ENCODE data around the gene NCKIPSD. TPM values are rescaled to one million over a fixed set of nuclear protein-coding genes. Genes with fewer than 3 reads are reported as not detected.

Gene NCKIPSD
- total RNA-seq, 6 experiments from 2014 or later: 6.8 to 27.3 (median 12.3) TPM

GRCh38 chr3:48660800-48661400 is 24.8 kb downstream of the NCKIPSD start:
- intact Hi-C loops (cut with DNase I): no loop called here
- 90% methylated on average over 15 of the region's 61 CpGs for WGBS (ENCODE audit: insufficient coverage, low coverage, low lambda C conversion rate, missing lambda C conversion rate)
- Histone ChIP-seq H3K27ac (no peak overlapping the region), H3K27me3 (peaks cover 0 to 10% of the 10 kb centered on the region in 2 donors), H3K4me3 (no peak overlapping the region), H3K9me3 (no peaks in the 10 kb centered on the region), H3K36me3 (no peaks in the 10 kb centered on the region), H3K4me1 (peaks cover 0 to 17% (median 4%) of the 10 kb centered on the region in 4 donors)
- no peak for TF ChIP-seq CTCF (IDR thresholded peaks at IDR 0.05)
- no peak for TF ChIP-seq POLR2A (IDR thresholded peaks at IDR 0.05)
- ATAC-seq: no peak
- no peak for DNase-seq

- ATAC-seq: peak in 1 of 4 donors; percentile 2
- WGBS (ENCODE audit: insufficient coverage, low coverage, low lambda C conversion rate, missing lambda C conversion rate): 57% methylated on average over 11 of the region's 45 CpGs
- H3K36me3 ChIP-seq: no peaks in the 10 kb centered on the region
- H3K27me3 ChIP-seq: peaks cover 0 to 3% of the 10 kb centered on the region in 2 donors
- DNase-seq: no peak
- no peak for TF ChIP-seq POLR2A (IDR thresholded peaks at IDR 0.05)
- TF ChIP-seq CTCF (IDR thresholded peaks at IDR 0.05): no peak
- no peaks in the 10 kb centered on the region for H3K9me3 ChIP-seq
- H3K27ac ChIP-seq: peak overlapping the region in 1 of 3 donors; percentile 28
- peak overlapping the region; percentile 61 to 65 (median 64) for H3K4me3 ChIP-seq
- intact Hi-C loops (cut with DNase I): no loop called here
- peaks cover 0 to 6% (median 0%) of the 10 kb centered on the region in 4 donors for H3K4me1 ChIP-seq
Observed at GRCh38 chr3:48656841-48657281, 28.9 kb downstream of the NCKIPSD start.

- Histone ChIP-seq H3K27me3 (no peaks in the 10 kb centered on the region), H3K27ac (peak overlapping the region in 1 of 3 donors; percentile 28), H3K36me3 (no peaks in the 10 kb centered on the region), H3K4me3 (peak overlapping the region; percentile 61 to 65 (median 64)), H3K9me3 (no peaks in the 10 kb centered on the region), H3K4me1 (peaks cover 0 to 2% (median 0%) of the 10 kb centered on the region in 4 donors)
- DNase-seq (peak; percentile 84 to 88 (median 84)), ATAC-seq (peak; percentile 90 to 93 (median 91))
- 15% methylated on average over 10 of the region's 94 CpGs for WGBS (ENCODE audit: insufficient coverage, low coverage, low lambda C conversion rate, missing lambda C conversion rate)
- intact Hi-C loops (cut with DNase I): no loop called here
- TF ChIP-seq CTCF (IDR thresholded peaks at IDR 0.05): peak; percentile 52 to 66 (median 60)
- TF ChIP-seq POLR2A (IDR thresholded peaks at IDR 0.05): no peak
Observed at GRCh38 chr3:48656061-48656840, 29.5 kb downstream of the NCKIPSD start.

GRCh38 chr3:48655606-48656005 is 30.1 kb downstream of the NCKIPSD start:
- no peak for TF ChIP-seq CTCF (IDR thresholded peaks at IDR 0.05)
- TF ChIP-seq POLR2A (IDR thresholded peaks at IDR 0.05): no peak
- DNase-seq (no peak), ATAC-seq (no peak)
- H3K9me3 ChIP-seq: no peaks in the 10 kb centered on the region
- H3K4me3 ChIP-seq: peak overlapping the region; percentile 61 to 65 (median 64)
- no peaks in the 10 kb centered on the region for H3K4me1 ChIP-seq
- WGBS (ENCODE audit: insufficient coverage, low coverage, low lambda C conversion rate, missing lambda C conversion rate): 15% methylated on average over 11 of the region's 30 CpGs
- H3K27me3 ChIP-seq: no peaks in the 10 kb centered on the region
- no peaks in the 10 kb centered on the region for H3K36me3 ChIP-seq
- intact Hi-C loops (cut with DNase I): no loop called here
- H3K27ac ChIP-seq: no peak overlapping the region

Measured in right lobe of liver (tissue), 6 donors.